CD4-positive, alpha-beta T cell (primary cell): ENCODE measurements around the gene TDRD7. TPM values are rescaled to one million over a fixed set of nuclear protein-coding genes. Genes with fewer than 3 reads are reported as not detected.

ENCODE experiments used
- ATAC-seq: fragments of 200-7000 bp; cut with Tn5 transposase; one replicate; pipeline ENCODE4 v1.10.0; 2022; ENCODE audit warnings: mild to moderate bottlenecking; ENCODE audit not compliant: poor library complexity
- CTCF ChIA-PET: fragments of 350-600 bp; sonication (Branson Sonifier 250); formaldehyde crosslinking; loops from one replicate; lab custom pipeline; 2021; ENCODE audit warnings: antibody characterized with exemption, inconsistent platforms; lab: Charles Lee
- POLR2A ChIA-PET: fragments of 350-600 bp; sonication (Branson Sonifier 250); formaldehyde crosslinking; loops from one replicate; lab custom pipeline; 2021; ENCODE audit warnings: antibody characterized with exemption, inconsistent platforms; lab: Charles Lee
- DNase-seq, 14 experiments: peaks; one replicate each; pipeline ENCODE4 v3.0.0-alpha.2; 2013 to 2020; ENCODE audit warnings: mixed read lengths in 2 of 14
- H3K27ac ChIP-seq, 2 donors: one replicate each; pipeline versions ENCODE4 v1.5.1 to v1.7.0; 2013; ENCODE audit warnings: low read length in 2 of 2, low read depth in 1 of 2, mild to moderate bottlenecking in 1 of 2
- H3K27me3 ChIP-seq, 2 experiments: 1 replicate in 1 of 2; 2 replicates in 1 of 2; pipeline versions ENCODE4 v1.6.1 to v1.7.0; 2013; ENCODE audit warnings: low read length in 2 of 2, control low read depth in 1 of 2, mild to moderate bottlenecking in 1 of 2, moderate library complexity in 1 of 2; ENCODE audit not compliant: insufficient read depth in 2 of 2, control insufficient read depth in 1 of 2
- H3K36me3 ChIP-seq: one replicate; pipeline ENCODE4 v1.6.1; 2013; ENCODE audit warnings: low read length, control low read depth; ENCODE audit not compliant: insufficient read depth
- H3K4me1 ChIP-seq: one replicate; pipeline ENCODE4 v1.6.1; 2013; ENCODE audit warnings: low read length, control low read depth; ENCODE audit not compliant: insufficient read depth
- H3K4me3 ChIP-seq: one replicate; pipeline ENCODE4 v1.5.1; 2013; ENCODE audit warnings: mild to moderate bottlenecking, low read length, moderate library complexity
- H3K9me3 ChIP-seq, 2 experiments: 1 replicate in 1 of 2; 2 replicates in 1 of 2; pipeline versions ENCODE4 v1.6.1 to v1.7.0; 2013; ENCODE audit warnings: low read length in 2 of 2, mild to moderate bottlenecking in 2 of 2, control low read depth in 1 of 2, moderate library complexity in 1 of 2; ENCODE audit not compliant: control insufficient read depth in 1 of 2, insufficient read depth in 1 of 2
- H3K27ac Mint-ChIP-seq: one replicate; pipeline ENCODE4 v1.8.0; 2020; ENCODE audit warnings: mixed read lengths
- H3K27me3 Mint-ChIP-seq: one replicate; pipeline ENCODE4 v1.8.0; 2021; ENCODE audit warnings: mixed read lengths
- H3K36me3 Mint-ChIP-seq: one replicate; pipeline ENCODE4 v1.8.0; 2021; ENCODE audit warnings: low read depth, mixed read lengths
- H3K4me1 Mint-ChIP-seq: one replicate; pipeline ENCODE4 v1.8.0; 2021; ENCODE audit warnings: low read depth, mixed read lengths
- H3K4me3 Mint-ChIP-seq: one replicate; pipeline ENCODE4 v1.8.0; 2020; ENCODE audit warnings: mild to moderate bottlenecking, mixed read lengths
- H3K9me3 Mint-ChIP-seq: one replicate; pipeline ENCODE4 v1.8.0; 2020; ENCODE audit warnings: mixed read lengths
- intact Hi-C, 2 experiments: fragments of 100-400 bp; cut with DNase I in 1 of 2; cut with micrococcal nuclease in 1 of 2; formaldehyde crosslinking; loops; one replicate each; pipeline versions ENCODE4 v1.15.1 to v1.9.0; 2023 to 2025; cut with DNase I, micrococcal nuclease
- total RNA-seq, 174 experiments: library from RNA in 2 of 174; stranded (reverse) in 2 of 174; gene quantifications; one replicate each; pipeline ENCODE4 v1.2.3 and lab custom pipeline; 2021 to 2026
- TF ChIP-seq, protein P1 (sequence below): fragments of 200-600 bp; IDR thresholded peaks from one replicate; pipeline ENCODE4 v1.8.0; 2022; ENCODE audit warnings: antibody characterized with exemption, mild to moderate bottlenecking

The TDRD7 gene
- total RNA-seq, 2 experiments from 2014 or later: 3.3 to 3.6 TPM

DNA sequence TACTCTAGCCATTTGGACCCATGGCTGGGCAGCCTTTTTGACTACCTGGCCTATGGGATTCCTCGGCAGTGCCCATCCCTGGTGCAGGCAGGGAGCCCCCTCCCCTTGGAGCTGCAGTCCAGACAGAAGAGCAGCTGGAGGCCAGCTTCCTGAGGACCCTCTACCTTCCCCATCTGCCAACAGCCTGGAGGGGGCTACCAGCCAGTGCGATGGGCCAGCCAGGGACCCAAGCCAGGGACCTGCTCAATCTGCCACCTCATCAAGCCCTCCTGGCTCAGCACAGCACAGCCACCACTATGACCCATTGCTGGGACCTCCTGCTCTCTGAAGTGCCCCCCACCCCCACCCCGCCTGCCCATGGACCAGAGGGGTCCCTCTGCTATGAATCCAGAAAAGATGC, 22.6 kb upstream of the TDRD7 start:
- Mint-ChIP-seq H3K27me3 (peaks cover 18% of the 10 kb centered on the region), H3K4me3 (no peak overlapping the region), H3K27ac (no peak overlapping the region), H3K36me3 (no peaks in the 10 kb centered on the region), H3K4me1 (no peaks in the 10 kb centered on the region), H3K9me3 (no peaks in the 10 kb centered on the region)
- POLR2A ChIA-PET: no interaction called here
- CTCF ChIA-PET: no interaction called here
- peaks cover 21% of the 10 kb centered on the region for H3K4me1 ChIP-seq
- no peaks in the 10 kb centered on the region for H3K36me3 ChIP-seq
- DNase-seq (no peak), ATAC-seq (no peak)
- H3K9me3 ChIP-seq: peaks cover 0 to 8% of the 10 kb centered on the region in 2 experiments
- TF ChIP-seq, protein P1, sequence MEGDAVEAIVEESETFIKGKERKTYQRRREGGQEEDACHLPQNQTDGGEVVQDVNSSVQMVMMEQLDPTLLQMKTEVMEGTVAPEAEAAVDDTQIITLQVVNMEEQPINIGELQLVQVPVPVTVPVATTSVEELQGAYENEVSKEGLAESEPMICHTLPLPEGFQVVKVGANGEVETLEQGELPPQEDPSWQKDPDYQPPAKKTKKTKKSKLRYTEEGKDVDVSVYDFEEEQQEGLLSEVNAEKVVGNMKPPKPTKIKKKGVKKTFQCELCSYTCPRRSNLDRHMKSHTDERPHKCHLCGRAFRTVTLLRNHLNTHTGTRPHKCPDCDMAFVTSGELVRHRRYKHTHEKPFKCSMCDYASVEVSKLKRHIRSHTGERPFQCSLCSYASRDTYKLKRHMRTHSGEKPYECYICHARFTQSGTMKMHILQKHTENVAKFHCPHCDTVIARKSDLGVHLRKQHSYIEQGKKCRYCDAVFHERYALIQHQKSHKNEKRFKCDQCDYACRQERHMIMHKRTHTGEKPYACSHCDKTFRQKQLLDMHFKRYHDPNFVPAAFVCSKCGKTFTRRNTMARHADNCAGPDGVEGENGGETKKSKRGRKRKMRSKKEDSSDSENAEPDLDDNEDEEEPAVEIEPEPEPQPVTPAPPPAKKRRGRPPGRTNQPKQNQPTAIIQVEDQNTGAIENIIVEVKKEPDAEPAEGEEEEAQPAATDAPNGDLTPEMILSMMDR: no peak
- H3K4me3 ChIP-seq: no peak overlapping the region
- H3K27ac ChIP-seq: no peak overlapping the region
- intact Hi-C loops: no loop called here
- H3K27me3 ChIP-seq: peaks cover 3 to 5% of the 10 kb centered on the region in 2 experiments

- TF ChIP-seq, protein P1: no peak
- H3K4me1 Mint-ChIP-seq: no peaks in the 10 kb centered on the region
- intact Hi-C loops: no loop called here
- no peaks in the 10 kb centered on the region for H3K36me3 Mint-ChIP-seq
- H3K27ac ChIP-seq: no peak overlapping the region
- peaks cover 17% of the 10 kb centered on the region for H3K27me3 Mint-ChIP-seq
- peaks cover 21% of the 10 kb centered on the region for H3K4me1 ChIP-seq
- H3K9me3 Mint-ChIP-seq: no peaks in the 10 kb centered on the region
- ChIA-PET CTCF (no interaction called here), POLR2A (no interaction called here)
- ATAC-seq (no peak), DNase-seq (no peak)
- peaks cover 3 to 5% of the 10 kb centered on the region in 2 experiments for H3K27me3 ChIP-seq
- H3K36me3 ChIP-seq: no peaks in the 10 kb centered on the region
- H3K27ac Mint-ChIP-seq: no peak overlapping the region
- H3K9me3 ChIP-seq: peaks cover 0 to 8% of the 10 kb centered on the region in 2 experiments
- H3K4me3 ChIP-seq: no peak overlapping the region
- H3K4me3 Mint-ChIP-seq: no peak overlapping the region
Observed at GRCh38 chr9:97390791-97391406, 21.0 kb upstream of the TDRD7 start.

GRCh38 chr9:97394881-97395280, 17.0 kb upstream of the TDRD7 start:
- TF ChIP-seq, protein P1: no peak
- Histone ChIP-seq H3K4me3 (no peak overlapping the region), H3K27me3 (peaks cover 0 to 4% of the 10 kb centered on the region in 2 experiments), H3K4me1 (peaks cover 7% of the 10 kb centered on the region), H3K9me3 (no peaks in the 10 kb centered on the region), H3K27ac (no peak overlapping the region), H3K36me3 (no peaks in the 10 kb centered on the region)
- no peak overlapping the region for H3K27ac Mint-ChIP-seq
- DNase-seq: no peak
- intact Hi-C loops: no loop called here
- no peaks in the 10 kb centered on the region for H3K4me1 Mint-ChIP-seq
- no peak for ATAC-seq
- no peaks in the 10 kb centered on the region for H3K36me3 Mint-ChIP-seq
- POLR2A ChIA-PET: no interaction called here
- H3K4me3 Mint-ChIP-seq: no peak overlapping the region
- H3K9me3 Mint-ChIP-seq: no peaks in the 10 kb centered on the region
- CTCF ChIA-PET: no interaction called here
- H3K27me3 Mint-ChIP-seq: no peaks in the 10 kb centered on the region
